ENCODE measurements around the gene PSMD6.

The PSMD6 gene

GRCh38 chr3:64023187-64023860, at the start of gene PSMD6:
PSMD6 (minus strand) TSS chr3:64023494; CDS start chr3:64023419, 75 bp downstream.
- peak; percentile 74 for FAIRE-seq

- no peak for FAIRE-seq
Measured at GRCh38 chr3:64072126-64072525, 48.8 kb upstream of the PSMD6 start.

GRCh38 chr3:64070704-64071103, 47.4 kb upstream of the PSMD6 start:
- FAIRE-seq = peak; percentile 53

- no peak for FAIRE-seq
Measured at GRCh38 chr3:64067506-64068346, 44.4 kb upstream of the PSMD6 start.

- no peak for FAIRE-seq
Measured at GRCh38 chr3:64064804-64065203, 41.5 kb upstream of the PSMD6 start.

GRCh38 chr3:64063983-64064438, 40.7 kb upstream of the PSMD6 start:
- FAIRE-seq = no peak

- FAIRE-seq = no peak
Measured at GRCh38 chr3:64063207-64063982, 40.1 kb upstream of the PSMD6 start.

- FAIRE-seq = no peak
Measured at GRCh38 chr3:64061628-64062027, 38.3 kb upstream of the PSMD6 start.

GRCh38 chr3:64059484-64060175, 36.3 kb upstream of the PSMD6 start:
- peak; percentile 80 for FAIRE-seq

- peak; percentile 92 for FAIRE-seq
Measured at GRCh38 chr3:64058566-64058965, 35.3 kb upstream of the PSMD6 start.

- FAIRE-seq = peak; percentile 27
Measured at GRCh38 chr3:64057231-64057630, 33.9 kb upstream of the PSMD6 start.

GRCh38 chr3:64056606-64057180, 33.4 kb upstream of the PSMD6 start:
- no peak for FAIRE-seq

- FAIRE-seq = no peak
Measured at GRCh38 chr3:64055076-64055475, 31.8 kb upstream of the PSMD6 start.

GRCh38 chr3:64054488-64054887, 31.2 kb upstream of the PSMD6 start:
- no peak for FAIRE-seq

GRCh38 chr3:64053581-64053980, 30.3 kb upstream of the PSMD6 start:
- FAIRE-seq = no peak

- no peak for FAIRE-seq
Measured at GRCh38 chr3:64053117-64053516, 29.8 kb upstream of the PSMD6 start.

GRCh38 chr3:64049832-64050231, 26.5 kb upstream of the PSMD6 start:
- no peak for FAIRE-seq

GRCh38 chr3:64049136-64049535, 25.8 kb upstream of the PSMD6 start:
- no peak for FAIRE-seq

GRCh38 chr3:64048631-64049061, 25.4 kb upstream of the PSMD6 start:
- no peak for FAIRE-seq

GRCh38 chr3:64047787-64048186, 24.5 kb upstream of the PSMD6 start:
- no peak for FAIRE-seq

GRCh38 chr3:64046996-64047594, 23.8 kb upstream of the PSMD6 start:
- no peak for FAIRE-seq

- FAIRE-seq = no peak
Measured at GRCh38 chr3:64046592-64046991, 23.3 kb upstream of the PSMD6 start.
